Jurkat, Clone E6-1 (cell line): ENCODE measurements around the gene NEK6.

Experiments used
- DNase-seq: peaks from one replicate; pipeline ENCODE4 v3.0.0-alpha.2; 2011; ENCODE audit warnings: low read depth, low spot score
- H3K4me3 ChIP-seq: 2 replicates; pipeline ENCODE4 v1.5.1; 2011; ENCODE audit warnings: mild to moderate bottlenecking, low read length, control low read depth, moderate library complexity

NEK6 gene

DNA sequence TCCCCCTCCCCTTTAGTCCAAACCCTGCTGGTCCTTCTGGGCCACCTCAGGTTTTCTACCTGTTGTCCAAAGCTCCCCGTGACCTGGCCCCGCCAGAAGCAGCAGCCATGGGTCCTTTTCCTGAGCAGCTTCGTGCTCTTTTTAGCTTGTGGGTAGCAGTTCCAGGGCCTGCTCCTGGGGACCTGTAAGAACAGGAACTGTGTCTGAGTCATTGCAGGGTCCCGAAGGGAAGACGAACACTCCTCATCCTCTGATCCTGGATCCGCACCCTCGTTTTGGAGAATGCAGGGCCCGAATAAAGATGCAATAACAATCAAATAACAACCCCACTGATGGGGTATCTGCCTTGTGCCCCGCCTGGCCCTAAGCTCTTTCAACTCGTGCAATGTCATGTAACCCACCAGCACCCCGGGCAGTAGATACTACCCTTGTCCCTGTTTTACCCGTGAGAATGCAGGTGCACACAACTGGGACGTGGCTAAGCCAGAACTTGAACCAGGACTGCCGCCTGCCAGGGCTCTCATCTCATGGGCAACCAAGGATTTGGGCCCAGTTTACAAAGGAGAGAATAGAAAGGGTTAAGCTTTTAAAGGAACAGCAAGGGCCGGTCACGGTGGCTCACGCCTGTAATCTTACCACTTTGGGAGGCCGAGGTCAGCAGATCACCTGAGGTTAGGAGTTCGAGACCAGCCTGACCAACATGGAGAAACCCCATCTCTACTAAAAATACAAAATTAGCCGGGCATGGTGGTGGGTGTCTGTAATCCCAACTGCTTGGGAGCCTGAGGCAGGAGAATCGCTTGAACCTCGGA, 33.2 kb downstream of the NEK6 start:
- no peak overlapping the region for H3K4me3 ChIP-seq
- DNase-seq = no peak

DNA sequence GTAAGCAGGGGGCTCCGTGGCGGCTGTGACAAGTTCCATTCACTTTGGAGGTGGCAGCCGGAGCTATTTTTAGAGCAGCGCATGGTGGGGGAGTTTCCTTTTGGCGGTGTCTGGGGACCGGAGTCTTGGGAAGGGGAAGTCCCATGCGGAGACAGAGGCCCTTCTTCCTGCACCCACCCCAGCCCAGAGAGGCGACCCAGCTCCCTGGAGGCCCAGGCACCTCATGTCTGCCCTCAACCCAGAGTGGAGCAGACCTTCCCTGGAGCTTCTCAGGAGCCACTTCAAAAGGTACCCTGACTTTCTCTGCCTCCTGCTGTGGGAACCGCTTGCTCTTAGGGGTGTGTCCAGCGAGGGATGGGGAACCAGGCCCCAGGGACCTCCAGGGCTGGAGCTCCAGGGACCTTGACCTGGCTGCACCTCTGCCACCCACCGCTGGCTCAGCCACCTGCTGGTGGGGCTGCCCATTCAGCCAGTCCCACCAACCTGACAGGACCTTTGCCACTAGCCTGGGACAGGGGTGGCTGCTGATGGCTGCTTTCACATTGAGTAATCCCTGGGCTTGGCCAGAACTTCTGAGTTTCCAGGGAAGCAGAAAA, 34.1 kb downstream of the NEK6 start:
- H3K4me3 ChIP-seq = no peak overlapping the region
- no peak for DNase-seq

DNA sequence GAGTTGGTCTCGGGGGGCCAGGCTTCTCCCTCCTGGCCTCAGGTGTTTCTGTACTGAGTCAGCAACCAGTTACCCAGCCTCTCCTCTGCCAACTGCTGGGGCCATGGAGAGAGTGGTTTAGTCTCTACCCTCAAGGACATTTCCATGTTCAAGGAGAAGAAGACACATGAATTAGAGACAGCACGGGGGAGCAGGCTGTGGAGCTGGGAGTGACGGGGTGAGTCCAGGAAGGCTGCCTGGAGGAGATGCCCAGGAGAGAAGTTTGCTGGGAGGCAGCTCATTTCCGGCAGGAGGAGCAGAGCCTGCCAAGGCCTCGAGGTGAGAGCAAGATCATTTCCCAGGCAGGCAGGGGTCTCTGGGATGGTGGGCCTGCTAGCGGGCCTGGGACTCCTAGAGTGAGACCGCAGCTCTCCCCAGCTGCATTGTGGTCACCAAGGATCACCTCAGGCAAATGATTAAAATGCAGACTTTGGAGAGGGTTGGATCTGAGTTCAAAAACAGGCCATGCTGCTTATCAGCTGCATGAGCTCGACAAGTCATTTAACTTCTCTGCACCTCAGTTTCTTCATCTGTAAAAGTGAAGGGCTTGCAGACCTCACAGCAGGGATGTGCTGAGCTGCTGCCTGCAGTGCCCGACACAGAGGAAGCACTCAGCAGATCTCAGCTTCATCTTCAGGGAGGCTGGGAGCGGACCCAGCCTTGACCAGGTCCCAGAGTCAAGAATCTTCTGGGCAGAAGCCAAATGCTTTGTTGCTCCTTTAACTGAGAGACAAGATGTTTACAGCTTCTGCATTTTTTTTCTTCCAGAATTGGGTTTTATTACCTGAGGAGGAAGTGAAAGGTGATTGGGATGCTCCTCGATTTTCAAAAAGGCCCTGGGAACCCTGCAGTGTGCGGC, 35.2 kb downstream of the NEK6 start:
- H3K4me3 ChIP-seq = no peak overlapping the region
- DNase-seq = no peak

- no peak for DNase-seq
- no peak overlapping the region for H3K4me3 ChIP-seq
Observed at GRCh38 chr9:124293718-124294506, 36.2 kb downstream of the NEK6 start.

DNA sequence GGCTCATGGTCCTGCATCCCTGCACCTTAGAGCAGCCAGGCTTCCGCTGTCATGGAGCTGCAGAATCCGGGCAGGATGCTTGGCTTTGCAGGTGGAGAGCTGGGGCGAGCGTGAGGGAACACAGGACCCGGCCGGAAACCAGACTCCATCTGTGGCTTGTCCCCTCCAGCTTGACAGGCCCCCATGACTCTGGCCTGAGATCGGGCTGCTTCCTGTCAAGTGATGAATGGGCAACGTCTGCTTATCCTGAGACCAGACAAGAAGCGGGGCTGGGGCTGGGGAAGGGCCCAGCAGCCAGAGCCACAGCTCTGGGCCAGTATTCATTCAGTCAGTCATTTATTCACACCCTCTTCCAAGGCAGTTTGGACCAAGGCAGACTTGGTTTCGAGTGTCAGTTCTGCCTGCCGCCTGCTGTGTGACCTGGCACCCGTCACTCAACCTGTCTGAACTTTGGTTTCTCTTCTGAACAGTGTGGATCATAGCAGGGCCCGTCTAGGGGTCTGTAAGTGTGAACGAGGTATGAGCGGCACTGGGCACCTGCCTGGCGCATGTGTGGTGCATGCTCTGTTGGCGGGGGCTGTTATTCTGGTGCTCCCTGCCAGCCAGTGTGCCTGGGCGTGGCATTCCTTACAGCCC, 37.5 kb downstream of the NEK6 start:
- H3K4me3 ChIP-seq = no peak overlapping the region
- no peak for DNase-seq

- no peak overlapping the region for H3K4me3 ChIP-seq
- no peak for DNase-seq
Observed at GRCh38 chr9:124296094-124296493, 38.3 kb downstream of the NEK6 start.

GRCh38 chr9:124296796-124297550, 39.2 kb downstream of the NEK6 start:
- no peak for DNase-seq
- no peak overlapping the region for H3K4me3 ChIP-seq

DNA sequence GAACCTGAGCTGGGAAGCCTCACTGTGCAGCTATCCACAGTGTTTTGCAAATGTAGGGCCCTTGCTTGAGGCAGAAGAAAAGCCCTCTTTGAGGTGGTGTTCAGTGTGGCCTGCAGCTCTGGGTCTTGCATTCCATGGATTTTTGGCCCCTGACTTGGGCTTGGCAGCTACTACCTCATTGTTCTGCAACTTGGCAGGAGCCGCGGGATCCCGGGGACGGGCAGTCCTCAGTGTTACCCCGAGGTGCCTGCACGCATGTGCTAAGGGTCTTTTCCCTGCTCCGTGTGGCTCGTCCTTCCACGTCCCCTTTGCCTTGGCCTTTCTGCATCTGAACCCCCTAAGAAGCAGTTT, 39.8 kb downstream of the NEK6 start:
- no peak for DNase-seq
- H3K4me3 ChIP-seq = no peak overlapping the region

GRCh38 chr9:124297915-124298645, 40.3 kb downstream of the NEK6 start:
- H3K4me3 ChIP-seq = no peak overlapping the region
- no peak for DNase-seq

GRCh38 chr9:124298646-124299235, 41.0 kb downstream of the NEK6 start:
- DNase-seq = no peak
- no peak overlapping the region for H3K4me3 ChIP-seq

- no peak overlapping the region for H3K4me3 ChIP-seq
- DNase-seq = no peak
Observed at GRCh38 chr9:124299515-124300090, 41.9 kb downstream of the NEK6 start.

DNA sequence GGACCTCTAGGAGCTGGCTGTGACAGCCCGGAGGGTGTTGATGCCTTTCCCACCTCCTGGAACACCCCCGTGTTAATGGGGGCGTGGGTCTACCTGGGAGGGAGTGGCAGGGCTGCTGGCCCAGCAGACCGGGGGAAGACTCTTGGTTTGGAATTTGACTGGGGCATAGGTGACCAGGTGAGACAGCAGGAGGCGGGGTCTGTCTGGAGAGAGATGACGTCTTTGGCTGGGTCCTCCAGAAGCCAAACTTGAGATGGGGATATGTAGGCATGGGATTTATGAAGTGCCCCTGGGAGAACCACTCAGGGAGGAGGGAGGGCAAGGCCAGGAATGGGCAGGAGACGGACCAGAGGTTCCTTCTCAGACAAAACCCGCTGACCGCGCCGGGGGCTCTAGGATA, 42.6 kb downstream of the NEK6 start:
- no peak for DNase-seq
- no peak overlapping the region for H3K4me3 ChIP-seq

- DNase-seq = no peak
- H3K4me3 ChIP-seq = no peak overlapping the region
Observed at GRCh38 chr9:124302921-124303320, 45.2 kb downstream of the NEK6 start.

GRCh38 chr9:124303762-124304161, 46.0 kb downstream of the NEK6 start:
- no peak overlapping the region for H3K4me3 ChIP-seq
- DNase-seq = no peak

DNA sequence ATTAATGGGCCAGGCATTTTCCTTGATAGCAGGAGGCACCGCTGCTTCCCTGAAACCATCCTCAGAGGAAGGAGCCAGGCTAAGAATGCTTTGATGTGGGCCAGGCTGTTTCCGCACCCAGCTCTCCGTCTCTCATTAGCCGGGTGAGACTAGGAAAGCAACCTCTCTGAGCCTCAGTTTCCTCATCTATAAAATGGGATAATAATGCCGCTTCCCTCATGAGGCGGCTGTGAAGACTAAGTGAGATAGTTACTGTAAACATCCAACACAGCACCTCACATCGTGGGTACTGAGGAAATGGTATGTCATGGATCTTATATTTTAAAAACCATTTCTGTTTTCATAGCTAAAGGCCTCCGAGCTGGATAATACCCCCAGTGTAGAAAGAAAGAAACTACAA, 46.5 kb downstream of the NEK6 start:
- no peak for DNase-seq
- no peak overlapping the region for H3K4me3 ChIP-seq

DNA sequence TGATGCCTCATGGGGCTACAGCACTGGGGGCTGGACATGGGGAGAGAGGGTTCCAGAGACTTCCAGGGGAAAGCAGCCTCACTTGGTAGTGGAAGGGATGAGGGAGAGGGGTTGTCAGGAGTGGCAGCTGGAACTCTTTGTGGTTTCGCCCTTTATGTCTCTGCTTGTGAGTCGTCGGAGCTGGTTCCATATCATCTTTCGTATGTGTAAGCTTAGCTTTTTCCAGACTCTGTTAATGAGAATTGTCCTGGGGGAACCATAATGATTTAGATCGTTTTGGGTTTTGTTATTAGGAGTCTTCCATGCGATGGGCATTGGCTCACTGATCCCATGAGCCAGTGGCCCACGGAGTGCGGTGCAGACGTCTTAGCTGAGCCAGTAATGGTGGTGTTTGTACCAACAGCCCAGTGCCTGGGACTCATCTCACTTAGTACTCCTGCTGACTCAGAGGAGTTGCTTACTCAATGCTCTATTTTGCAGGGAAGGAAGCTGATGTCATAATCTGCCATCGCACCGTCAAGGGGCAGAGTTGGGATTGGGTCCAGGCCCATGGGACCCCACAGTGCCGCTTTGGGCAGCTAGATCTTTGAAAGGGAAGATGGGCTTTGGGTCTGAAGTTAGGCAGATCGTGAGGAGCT, 48.5 kb downstream of the NEK6 start:
- H3K4me3 ChIP-seq = no peak overlapping the region
- no peak for DNase-seq
